GM18867 (cell line): Measurements from ENCODE around the gene SLC1A2.
"Not testable (repeated sequence)": the region's sequence is repeated elsewhere in the genome, so short reads cannot be mapped to it uniquely, and the experiment has no call there.

ENCODE experiments used
- ATAC-seq: cut with Tn5 transposase; IDR thresholded peaks from one replicate; pipeline ENCODE4 v1.9.1; 2021; ENCODE audit warnings: mild to moderate bottlenecking, moderate library complexity; ENCODE audit not compliant: unreplicated experiment

Gene SLC1A2

DNA sequence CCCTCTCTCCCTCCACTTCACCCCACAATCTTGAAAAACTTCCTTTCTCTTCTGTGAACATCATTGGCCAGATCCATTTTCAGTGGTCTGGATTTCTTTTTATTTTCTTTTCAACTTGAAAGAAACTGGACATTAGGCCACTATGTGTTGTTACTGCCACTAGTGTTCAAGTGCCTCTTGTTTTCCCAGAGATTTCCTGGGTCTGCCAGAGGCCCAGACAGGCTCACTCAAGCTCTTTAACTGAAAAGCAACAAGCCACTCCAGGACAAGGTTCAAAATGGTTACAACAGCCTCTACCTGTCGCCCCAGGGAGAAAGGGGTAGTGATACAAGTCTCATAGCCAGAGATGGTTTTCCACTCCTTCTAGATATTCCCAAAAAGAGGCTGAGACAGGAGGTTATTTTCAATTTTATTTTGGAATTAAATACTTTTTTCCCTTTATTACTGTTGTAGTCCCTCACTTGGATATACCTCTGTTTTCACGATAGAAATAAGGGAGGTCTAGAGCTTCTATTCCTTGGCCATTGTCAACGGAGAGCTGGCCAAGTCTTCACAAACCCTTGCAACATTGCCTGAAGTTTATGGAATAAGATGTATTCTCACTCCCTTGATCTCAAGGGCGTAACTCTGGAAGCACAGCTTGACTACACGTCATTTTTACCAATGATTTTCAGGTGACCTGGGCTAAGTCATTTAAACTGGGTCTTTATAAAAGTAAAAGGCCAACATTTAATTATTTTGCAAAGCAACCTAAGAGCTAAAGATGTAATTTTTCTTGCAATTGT is 188.1 kb downstream of the SLC1A2 start:
- no peak for ATAC-seq

DNA sequence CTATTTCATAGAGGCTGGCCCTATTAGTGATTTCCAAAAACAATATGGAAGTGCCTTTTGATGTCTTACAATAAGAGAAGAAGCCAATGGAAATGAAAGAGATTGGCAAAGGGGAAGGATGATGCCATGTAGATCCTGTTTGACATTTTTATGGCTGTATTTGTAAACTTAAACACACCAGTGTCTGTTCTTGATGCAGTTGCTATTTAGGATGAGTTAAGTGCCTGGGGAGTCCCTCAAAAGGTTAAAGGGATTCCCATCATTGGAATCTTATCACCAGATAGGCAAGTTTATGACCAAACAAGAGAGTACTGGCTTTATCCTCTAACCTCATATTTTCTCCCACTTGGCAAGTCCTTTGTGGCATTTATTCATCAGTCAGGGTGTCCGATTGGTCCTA is 189.0 kb downstream of the SLC1A2 start:
- ATAC-seq = no peak

DNA sequence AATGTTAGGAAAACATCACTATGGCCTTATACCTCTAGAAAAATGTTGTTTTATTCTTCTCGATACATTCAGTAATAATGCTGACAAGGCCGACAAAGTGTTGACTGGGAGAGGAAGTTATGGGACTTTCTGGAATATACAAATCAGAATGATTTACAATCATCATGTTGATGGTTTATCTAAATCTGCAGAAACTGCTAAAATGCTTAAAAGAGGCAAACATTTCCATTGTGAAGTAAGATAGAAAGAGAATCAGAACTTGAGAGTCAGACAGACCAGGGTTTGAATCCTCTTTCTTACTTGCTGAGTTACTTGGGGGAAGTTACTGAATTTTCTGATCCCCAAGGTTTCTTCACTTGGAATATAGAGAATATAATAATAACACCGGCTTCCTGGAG is 191.0 kb downstream of the SLC1A2 start:
- no peak for ATAC-seq

DNA sequence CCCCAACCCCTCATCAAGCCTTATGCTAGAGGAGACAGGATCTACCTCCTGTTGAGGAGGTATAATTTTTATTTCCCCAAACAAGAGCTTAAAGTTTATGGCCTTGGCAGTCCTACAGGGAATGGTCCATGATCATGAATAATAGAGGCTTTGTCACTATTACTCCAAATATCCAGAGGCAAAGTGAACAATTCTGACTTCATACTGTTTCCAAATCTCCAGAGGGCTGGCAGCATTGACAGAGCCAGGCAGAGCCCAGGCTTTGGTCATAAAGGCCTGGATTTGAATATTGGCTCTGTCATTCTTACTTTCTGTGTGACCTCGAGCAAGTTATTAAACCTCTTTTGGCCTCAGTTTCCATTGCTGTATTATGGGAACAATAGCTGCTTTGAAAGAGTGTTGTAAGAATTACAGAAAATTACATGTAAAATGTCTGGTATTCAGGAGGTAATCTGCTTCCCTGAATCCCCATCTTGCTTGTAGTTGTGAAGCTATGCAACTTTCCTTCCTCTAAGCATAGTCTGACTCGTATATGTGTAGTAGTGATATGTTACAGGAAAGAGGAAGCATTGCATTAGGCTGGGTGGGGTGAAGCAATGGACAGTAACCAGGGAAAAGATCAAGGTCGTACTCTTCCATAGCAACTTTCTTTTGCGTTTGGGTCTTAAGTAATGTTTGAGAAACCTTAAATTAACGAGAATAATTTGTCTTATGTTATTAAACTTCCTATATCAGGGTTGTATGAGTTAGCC is 191.6 kb downstream of the SLC1A2 start:
- ATAC-seq = no peak

DNA sequence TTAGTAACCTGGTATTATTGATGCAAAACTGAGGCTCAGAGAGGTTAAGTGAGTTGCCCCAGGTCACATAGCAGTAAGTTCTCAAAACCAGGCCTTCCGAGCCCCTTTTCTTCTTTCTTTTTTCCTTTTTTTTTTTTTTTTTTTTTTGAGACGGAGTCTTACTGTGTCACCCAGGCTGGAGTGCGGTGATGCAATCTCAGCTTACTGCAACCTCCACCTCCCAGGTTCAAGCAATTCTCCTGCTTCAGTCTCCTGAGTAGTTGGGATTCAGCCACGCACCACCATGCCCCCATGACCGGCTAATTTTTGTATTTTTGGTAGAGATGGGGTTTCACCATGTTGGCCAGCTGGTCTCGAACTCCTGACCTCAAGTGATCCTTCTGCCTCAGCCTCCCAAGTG is 192.6 kb downstream of the SLC1A2 start:
- ATAC-seq = not testable (repeated sequence)

DNA sequence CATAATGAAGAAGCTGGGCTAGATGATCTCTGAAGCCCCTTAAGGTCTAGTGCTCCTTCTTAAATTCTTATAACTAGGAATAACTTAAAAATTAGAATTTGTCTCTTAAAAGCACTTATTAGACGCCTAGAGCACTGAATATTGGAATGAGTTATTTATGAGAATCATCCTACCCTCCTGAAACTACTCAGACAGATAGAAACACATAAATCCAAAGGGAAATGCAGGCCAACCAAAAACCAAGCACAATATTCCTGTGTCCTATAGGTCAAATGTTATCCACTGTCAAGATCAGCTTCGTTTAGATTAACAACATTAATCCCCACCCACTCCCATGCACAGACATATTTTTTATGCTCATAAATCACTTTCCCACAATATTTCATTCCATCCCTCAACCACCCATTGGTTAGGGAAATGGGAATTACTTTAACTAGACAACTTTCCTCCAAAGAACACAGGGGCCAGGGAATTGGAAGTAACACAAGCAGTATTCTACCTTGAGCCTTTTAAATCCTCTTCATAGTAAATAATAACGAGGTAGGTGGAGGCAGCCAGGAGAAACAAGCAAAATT is 193.3 kb downstream of the SLC1A2 start:
- ATAC-seq = no peak

DNA sequence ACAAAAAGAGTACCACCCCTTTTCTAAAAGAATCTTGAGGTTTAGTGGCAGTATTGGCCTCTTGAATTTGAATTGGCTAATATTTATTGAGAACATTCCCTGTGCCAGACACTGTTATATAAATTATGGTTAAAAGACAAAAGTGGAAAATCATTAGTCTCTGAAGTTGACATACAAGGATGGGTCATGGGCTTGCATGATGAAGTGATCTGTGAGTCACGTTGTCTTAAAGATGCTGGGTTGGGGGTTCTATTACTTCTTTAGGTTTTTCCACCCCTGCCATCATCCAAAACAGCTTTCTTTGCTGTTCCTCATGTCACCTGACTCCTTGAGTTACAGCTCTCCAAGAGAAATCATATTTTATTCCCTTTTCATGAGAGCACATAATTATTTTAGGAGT is 195.4 kb downstream of the SLC1A2 start:
- no peak for ATAC-seq

DNA sequence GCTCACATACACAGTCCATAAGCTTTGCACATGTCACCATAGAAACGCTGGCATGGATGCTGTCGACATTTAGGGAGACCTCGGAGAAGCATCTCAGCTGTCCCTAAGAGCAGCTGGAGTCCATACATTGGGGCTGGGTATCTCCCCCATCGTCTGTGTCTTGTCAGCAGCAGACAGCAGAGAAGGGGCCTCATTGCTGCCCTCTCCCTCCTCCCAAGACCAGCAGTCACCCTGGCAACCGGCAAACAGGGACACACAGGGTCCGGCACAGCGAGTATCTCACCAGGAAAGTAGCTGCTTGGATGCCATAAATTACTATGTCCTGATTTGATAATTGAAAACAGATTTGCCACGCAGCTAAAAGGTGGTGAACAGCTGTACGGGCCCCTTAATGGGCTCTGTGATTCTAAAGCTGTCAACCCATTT is 196.0 kb downstream of the SLC1A2 start:
- ATAC-seq = no peak

DNA sequence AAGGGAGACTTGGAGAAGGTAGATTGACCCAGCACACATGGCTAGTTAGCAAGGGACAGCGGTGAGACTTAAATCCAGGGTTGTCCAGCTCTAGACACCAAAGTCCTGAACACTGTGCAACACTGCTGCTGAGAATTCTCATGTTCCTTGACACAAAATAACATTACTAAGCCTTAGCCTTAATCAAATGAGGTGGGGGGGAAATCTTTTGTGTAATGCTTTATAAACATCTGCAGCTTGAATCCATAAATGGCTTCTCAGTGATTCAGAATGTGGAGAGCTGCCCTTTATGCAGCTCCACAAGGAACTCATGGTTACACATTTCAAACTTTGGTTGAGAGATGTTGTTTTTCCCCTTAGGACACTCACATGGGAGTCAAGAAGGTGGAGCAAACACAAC is 200.4 kb downstream of the SLC1A2 start:
- ATAC-seq = no peak

DNA sequence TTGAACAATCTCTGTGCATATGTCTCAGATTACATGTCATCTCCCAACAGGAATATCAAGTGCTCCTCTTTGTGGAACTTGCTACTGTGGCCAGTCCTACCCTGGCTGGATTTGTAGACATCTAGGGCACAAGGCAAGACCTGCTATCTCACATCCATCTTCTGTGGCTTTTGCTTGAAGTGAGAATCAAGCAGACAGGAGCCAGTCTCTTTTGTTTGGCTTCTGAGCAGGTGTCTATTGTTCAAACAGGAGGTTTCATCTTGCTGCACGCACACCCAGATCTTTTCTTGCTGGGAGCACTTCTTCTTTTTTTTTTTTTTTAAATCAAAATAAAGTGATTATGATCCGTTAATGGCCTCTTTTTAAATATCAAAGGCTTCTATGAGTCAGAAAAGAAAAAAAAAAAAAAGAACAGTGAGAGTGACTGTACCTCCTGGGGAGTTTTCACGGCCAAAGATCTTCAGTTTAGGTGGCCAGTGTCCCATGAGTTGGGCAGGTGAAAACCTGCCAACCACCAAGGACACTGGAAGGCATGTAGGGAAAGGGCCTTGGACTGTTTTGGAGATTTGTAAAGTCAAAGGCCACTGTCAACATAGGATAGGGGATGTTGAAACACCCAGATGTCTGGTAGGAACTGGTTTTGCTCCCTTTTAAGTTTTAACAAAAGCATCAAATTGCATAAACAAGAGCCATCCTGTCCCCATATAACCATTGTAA is 202.2 kb downstream of the SLC1A2 start:
- no peak for ATAC-seq

DNA sequence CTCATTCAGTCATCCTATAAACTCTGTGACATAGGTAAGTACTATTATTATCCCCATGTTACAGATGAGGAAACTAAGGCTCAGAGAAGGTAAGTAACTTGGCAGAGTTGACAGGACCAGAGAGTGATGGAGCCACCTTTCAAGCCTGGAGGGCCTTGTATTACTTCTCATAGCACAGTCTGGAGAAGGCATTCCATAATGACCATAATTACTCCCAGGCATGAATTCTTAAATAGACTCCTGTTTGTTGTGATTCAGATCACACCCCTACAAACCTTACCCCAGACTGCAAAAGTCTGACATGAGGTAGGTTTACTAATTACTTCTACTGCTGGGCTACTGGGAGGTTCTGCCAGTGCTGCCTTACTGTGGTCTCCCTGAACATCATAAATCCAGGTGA is 203.4 kb downstream of the SLC1A2 start:
- no peak for ATAC-seq

DNA sequence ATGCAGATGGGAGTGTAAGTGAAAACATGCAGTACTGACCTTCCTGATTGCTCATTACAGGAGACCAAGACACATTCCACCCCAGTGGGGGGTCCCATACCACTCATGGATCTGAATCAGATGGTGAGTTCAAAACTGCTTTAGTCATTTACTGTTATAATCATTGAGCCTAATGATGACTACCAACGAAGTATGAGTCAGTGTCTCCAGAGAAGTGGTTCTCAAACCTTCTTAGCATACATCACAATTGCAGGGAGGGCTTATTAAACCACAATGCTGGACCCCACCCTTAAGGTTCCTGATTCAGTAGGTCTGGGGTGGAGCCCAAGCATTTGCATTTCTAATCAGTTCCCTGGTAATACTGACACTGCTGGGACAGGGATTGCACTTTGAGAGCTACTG is 204.6 kb downstream of the SLC1A2 start:
- ATAC-seq = no peak

DNA sequence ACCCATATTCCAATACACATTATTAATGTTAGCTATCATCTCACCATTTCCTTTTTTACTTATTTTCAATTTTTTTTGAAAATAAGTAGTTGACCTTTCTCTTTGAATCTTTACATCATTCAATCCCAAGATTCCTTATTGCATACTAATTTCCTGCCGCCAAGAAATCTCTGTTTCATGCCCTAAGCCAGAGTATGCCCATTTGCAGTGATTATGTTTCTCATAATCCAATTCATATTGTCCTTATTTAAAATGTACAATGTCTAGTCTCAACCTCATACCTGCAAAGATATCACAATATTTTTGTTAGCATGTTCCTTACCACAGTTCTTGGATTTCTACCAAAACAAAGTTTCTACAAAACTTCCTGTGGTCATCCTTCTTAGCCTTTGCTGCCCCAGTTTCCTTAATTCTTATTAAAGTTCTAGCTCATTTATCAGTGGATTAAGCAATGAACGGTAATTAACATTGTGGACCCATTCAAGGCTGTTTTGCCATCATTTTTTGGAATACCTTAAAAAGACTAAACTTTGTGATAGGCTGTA is 205.1 kb downstream of the SLC1A2 start:
- no peak for ATAC-seq

DNA sequence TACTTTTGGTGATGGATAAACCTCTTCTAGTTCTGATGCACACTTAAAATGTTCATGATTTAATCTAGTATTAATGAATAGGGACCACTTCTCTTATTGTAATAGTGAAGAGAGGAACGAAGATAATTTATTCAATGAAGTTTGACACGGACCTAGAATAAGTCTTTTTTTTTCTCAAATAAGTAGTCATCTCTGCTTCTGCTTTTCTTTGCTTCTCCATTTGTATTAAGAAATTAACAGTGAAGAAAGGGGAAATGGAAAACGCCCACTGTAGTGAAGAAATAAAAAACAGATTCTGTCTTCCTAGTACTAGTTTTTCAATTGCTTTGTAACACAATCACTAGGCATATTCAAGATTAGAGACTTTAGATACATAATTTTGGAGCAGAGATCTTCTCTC is 207.4 kb downstream of the SLC1A2 start:
- ATAC-seq = no peak

DNA sequence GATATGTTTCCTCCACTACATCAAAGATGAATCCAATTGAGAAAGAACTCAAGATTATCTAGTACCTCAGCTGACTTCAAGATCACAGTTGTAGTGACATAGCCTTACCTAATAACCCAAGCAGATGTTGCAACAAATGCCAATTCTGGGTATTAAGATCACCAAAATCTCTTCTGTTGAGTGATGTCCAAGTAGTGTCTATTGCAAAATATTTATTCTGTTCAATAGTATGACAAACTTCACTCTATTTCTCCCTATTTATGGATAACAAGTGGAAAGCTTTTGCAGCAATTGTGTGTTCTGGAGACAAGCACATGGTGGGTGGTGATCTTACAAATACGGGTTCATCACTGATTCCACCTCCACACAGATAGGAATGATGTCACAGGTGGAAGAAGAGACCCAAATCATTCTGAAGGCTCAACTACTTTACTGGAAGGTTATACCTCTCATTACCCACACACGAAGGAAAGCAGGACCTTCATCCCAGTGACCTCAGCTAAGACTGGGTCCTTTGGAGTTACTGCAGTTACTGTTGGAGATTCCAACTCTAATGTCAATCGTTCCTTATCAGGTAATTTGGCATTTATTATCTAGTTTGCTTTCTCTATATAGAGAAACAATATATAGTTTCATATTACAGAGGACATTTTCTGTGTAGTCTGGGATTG is 208.3 kb downstream of the SLC1A2 start:
- ATAC-seq = no peak

DNA sequence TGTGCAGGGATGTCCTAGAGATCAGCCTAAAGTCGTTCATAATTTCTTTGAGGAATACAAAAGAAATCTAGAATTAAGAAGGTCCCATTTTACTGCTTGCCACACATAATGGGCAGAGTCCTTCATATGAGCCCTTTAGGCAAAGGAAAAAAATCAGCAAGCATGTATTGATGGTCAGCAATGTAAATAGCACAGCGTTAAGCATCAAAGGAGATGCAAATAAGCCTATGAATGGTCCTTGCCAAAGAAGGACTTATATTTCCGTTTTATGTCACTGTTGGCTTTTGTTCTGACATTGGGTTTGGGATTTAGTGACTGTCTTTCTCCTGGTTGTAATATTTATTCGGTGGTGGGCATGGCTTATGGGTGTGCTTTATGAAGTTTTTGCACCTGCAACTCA is 210.6 kb downstream of the SLC1A2 start:
- no peak for ATAC-seq

DNA sequence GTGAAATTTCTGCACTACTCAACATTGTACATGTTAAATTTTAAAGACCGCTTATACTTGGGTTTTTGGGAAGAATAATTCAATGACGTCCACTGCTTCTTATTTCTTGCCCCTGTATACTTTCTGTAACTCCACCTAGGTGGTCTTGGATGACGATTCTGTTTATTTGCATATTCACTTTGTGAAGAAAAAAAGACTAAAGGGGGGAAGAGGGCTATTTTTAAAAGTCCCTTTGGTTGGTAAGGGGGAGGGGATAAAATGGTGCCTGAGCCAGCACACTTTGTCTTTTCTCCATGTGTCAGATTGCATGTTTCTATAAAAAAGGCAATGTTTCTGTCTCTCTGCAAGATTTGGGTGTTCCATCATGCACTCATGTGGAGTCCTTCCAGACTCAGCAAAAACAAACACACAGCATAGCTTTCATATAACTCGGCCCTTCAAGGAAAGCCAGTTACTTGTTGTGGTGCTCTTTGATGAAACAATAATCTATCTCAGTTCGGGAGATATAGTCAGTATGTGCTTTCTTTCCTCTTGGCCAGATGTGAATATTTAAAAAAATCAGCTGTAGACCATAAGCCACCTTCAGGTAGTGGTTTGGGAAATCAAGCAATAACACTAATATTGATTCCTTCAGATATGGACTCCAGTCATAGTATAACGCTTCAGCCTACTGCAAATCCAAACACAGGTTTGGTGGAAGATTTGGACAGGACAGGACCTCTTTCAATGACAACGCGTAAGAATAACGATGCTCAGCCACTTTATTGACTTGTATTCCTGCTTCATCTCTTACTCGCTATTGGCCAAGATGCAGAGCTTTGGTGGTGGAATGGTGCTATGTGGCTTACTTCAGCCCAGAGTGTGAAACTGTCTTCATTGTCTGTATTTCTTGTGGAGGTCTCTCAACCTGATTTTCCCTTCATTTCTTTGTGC is 211.6 kb downstream of the SLC1A2 start:
- no peak for ATAC-seq

DNA sequence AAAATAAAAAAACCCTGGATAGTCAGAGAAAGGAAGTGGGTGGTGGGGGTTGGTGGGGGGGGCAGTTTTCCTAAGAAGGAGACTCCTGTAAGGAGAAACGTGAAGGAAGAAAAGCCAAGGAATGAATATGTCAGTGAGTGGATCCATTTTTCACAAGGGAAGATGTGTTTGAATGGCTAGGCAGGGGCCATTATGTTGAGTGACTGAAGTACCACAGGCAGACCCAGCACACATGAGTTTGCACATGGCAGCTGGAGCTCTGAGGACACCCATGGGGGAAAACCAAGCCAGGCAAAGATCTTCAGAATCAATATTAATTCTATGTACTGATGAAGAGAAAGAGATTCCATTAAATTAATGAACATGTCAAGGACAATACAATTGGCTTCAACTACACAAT is 212.7 kb downstream of the SLC1A2 start:
- ATAC-seq = no peak

DNA sequence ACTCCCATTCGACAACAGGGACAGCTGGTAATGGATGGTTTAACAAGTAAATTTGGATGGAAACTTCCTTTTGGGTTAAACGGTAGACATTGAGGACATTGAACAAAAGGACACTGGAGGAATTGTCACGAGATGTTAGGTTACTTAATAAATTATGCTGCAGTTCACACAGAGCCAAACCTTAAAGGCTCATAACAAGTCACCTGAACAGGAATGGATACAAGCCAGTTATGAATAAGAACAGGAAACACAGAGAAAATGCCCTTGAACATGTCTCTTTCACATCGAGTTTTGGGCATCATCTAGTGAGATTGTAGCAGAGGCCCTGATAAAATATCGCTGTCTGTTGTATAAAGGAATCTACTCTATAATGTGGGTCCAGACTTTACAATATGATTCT is 214.7 kb downstream of the SLC1A2 start:
- ATAC-seq = no peak
